22Rv1 (cell line): ENCODE measurements around the gene PPM1F.

Experiments
- CTCF ChIP-seq: fragments of 450-650 bp; IDR thresholded peaks from 2 replicates; pipeline ENCODE4 v1.5.1; 2017; ENCODE audit warnings: mild to moderate bottlenecking
- ZFX ChIP-seq: fragments of 450-650 bp; IDR thresholded peaks from 2 replicates; pipeline ENCODE4 v1.6.1; 2017; ENCODE audit warnings: antibody characterized with exemption, borderline replicate concordance

DNA sequence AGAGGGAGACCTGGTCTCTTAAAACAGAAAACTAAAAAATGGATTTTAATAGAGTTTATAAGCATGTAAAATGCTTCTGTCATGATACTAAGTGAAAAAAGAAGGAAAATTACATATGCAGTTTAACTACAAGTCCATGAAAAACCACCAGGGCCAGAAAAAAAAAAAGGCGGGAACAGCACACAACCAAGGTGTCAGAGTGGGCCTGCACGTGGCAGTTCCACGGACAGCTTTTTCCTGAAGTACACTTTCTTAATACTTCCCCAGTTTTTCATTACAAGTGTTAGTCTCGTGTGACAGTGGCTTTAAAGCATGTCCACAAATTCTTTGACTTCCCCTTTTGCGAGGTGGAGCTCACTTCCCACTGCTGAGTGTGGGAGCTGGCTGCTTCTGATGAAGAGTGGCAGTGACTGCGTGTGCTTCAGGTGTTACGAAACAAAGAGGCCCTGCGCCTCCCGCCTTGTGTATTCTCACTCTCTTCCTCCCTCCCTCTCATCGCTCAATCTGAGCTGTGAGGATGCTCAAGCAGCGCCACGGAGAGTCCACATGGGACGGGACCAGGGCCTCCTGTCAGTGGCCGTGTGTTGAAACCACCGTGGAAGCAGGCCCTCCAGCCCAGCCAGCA is 16.4 kb downstream of the PPM1F start:
- TF ChIP-seq CTCF (no peak), ZFX (no peak)
